PFSK-1 (cell line): ENCODE results near the gene ISM1.

Experiments used
- FOXP2 ChIP-seq: optimal IDR thresholded peaks from 2 replicates; pipeline ENCODE3; 2011; ENCODE audit warnings: borderline replicate concordance, control low read depth, inconsistent platforms; ENCODE audit not compliant: insufficient read depth; ENCODE audit errors: extremely low read length, extremely low read depth
- POLR2AphosphoS5 ChIP-seq: IDR thresholded peaks from 2 replicates; pipeline ENCODE4 v1.6.1; 2012; ENCODE audit warnings: low read depth, mild to moderate bottlenecking, control low read depth, low read length, moderate library complexity
- TAF1 ChIP-seq: IDR thresholded peaks from 2 replicates; pipeline ENCODE4 v1.6.1; 2012; ENCODE audit warnings: low read length, control low read depth, borderline replicate concordance; ENCODE audit not compliant: insufficient read depth
- TF ChIP-seq, protein P1 (sequence below), 2 experiments: IDR thresholded peaks; 2 replicates each; pipeline versions ENCODE4 v1.6.1 to v1.8.0; 2011 to 2012; ENCODE audit warnings: low read depth in 2 of 2, low read length in 2 of 2, control low read depth in 1 of 2, inconsistent platforms in 1 of 2, mild to moderate bottlenecking in 1 of 2, moderate library complexity in 1 of 2; ENCODE audit not compliant: insufficient read depth in 1 of 2

DNA sequence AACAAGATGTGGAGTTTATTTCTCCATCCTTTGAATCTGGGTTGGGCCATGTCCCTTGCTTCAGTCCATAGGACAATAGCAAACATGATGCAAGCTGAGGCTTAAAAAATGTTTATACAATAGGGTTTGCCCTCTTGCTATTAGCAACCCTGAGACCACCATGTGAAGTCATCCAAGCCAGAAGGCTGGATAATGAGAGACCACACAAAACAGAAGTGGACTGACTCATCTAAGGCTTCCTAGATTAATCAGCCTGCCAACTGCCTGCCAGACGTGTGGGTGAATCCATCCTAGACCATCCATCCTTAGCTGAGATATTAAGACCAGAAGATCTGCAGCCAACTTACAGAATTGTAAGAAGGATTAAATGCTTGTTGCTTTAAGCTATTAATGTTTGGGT is 38.1 kb upstream of the ISM1 start:
- TF ChIP-seq TAF1 = no peak
- TF ChIP-seq POLR2AphosphoS5 = no peak
- TF ChIP-seq FOXP2 = no peak
- TF ChIP-seq, protein P1, sequence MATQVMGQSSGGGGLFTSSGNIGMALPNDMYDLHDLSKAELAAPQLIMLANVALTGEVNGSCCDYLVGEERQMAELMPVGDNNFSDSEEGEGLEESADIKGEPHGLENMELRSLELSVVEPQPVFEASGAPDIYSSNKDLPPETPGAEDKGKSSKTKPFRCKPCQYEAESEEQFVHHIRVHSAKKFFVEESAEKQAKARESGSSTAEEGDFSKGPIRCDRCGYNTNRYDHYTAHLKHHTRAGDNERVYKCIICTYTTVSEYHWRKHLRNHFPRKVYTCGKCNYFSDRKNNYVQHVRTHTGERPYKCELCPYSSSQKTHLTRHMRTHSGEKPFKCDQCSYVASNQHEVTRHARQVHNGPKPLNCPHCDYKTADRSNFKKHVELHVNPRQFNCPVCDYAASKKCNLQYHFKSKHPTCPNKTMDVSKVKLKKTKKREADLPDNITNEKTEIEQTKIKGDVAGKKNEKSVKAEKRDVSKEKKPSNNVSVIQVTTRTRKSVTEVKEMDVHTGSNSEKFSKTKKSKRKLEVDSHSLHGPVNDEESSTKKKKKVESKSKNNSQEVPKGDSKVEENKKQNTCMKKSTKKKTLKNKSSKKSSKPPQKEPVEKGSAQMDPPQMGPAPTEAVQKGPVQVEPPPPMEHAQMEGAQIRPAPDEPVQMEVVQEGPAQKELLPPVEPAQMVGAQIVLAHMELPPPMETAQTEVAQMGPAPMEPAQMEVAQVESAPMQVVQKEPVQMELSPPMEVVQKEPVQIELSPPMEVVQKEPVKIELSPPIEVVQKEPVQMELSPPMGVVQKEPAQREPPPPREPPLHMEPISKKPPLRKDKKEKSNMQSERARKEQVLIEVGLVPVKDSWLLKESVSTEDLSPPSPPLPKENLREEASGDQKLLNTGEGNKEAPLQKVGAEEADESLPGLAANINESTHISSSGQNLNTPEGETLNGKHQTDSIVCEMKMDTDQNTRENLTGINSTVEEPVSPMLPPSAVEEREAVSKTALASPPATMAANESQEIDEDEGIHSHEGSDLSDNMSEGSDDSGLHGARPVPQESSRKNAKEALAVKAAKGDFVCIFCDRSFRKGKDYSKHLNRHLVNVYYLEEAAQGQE (IDR thresholded peaks at IDR 0.05; ENCODE audit: insufficient read depth in 1 of 2, low read depth in 2 of 2, low read length in 2 of 2) = no peak
